ENCODE measurements around the gene PDE8B.

PDE8B gene

DNA sequence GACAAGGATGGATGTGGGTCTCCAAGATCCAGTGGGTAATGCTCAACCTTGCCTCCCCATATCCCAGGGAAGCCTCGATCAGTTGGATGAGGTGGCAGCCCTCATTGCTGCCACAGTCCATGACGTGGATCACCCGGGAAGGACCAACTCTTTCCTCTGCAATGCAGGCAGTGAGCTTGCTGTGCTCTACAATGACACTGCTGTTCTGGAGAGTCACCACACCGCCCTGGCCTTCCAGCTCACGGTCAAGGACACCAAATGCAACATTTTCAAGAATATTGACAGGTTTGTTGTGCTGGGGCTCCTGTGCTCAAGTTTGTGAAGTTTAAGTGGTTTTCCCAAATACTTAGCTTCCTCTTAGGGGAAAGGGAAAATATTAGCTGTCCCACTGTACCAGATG, 207.7 kb downstream of the PDE8B start:
- DNase-seq = no peak

DNA sequence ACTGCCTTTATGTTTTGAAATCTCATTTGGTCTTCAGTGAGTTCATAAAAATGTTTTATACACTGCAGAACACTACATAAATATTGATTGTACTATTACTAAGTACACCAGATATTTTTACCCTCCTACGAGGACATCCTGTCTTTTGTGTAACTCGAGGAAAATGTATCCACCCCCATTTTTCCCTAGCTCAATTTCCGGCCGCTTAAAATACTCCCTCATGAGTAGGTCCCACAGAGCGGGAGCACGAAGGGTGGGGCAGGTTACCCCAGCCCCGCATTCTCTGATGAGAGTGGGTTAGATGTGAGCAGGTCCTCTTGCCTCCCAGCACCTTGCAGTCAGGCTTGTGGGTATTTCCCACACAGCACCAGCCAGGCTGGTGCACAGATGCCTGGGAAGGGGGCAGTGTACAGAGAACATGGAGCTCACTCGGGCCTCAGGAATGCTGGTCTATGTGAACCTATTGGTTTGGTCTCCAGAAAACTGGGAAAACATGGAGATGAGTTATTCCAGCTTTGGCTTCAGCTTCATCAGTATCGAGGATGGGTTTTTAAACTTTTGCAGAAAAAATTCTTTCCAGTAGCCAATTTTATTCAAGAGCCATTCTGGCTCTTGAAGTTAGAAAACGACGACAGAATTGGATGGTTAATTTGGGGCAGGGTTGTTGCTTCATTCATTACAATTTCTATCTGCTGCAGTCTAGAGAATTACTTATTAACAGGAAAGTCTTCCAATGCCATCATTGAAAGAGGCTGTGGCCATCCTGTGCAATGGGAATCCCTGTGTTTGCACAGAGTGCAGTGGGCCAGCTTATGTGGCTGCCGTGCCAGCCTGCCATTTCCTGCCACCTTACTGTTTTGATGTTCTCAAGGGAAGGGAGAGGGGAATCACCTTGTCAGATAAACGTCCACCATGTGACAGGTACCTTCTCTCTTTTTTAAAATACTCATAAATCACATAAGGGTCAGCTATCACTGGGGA, 208.4 kb downstream of the PDE8B start:
- DNase-seq = no peak

DNA sequence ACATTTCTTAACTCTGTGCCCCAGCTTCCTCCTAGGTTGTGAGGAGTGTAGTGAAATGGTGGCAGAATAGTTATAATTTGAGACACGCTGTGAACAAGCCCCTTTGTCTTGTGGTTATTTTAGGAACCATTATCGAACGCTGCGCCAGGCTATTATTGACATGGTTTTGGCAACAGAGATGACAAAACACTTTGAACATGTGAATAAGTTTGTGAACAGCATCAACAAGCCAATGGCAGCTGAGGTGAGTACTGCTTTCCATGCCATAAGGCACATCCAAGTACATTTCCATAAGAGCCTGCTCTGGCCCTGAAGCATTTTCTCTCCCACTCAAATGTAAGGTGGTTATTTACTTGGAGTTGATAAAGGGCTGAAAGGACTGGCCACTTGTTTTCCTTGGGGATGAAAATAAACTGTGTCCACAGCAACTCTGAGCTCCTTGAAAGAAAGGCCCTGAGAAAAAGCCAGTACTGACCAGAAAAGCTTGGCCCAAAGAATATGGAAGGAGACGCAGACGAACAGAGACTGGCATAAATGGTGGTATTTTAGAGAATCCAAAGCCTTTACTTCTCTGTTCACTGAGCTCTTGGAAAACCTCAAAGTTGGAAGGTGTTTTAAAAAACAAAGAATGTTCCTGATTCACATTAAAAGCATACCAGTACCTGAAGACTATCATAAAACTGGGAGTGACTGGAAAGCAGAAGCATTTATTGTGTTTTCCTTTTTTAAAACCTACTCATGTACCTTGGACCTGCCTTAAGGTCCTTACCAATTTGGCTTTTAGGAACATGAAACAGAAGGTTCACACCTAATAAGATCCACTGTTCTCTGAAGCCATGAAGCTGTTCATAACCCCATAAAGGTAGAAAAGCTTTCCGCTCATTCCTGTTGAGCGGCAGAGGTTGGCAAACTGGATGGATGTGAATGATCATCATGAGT, 209.4 kb downstream of the PDE8B start:
- DNase-seq = no peak

DNA sequence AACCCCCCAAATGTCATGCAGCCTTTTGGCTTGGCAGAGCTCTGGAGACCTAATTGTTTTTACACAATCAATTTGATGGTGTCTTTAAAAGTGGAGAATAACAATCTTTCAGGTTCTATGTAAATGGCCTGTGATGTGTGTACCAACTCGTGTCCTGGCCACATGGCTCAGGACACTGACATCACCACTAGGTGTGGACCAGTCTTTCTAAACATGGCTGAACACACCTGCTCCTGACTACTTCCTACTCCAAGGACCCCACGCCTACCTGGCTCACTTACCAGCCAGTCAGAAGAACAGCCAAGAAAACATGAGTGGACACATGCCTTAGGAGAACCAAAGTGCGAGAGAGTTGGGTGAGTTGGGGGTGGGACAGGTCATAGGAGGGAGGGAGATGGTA, 210.5 kb downstream of the PDE8B start:
- DNase-seq = no peak

DNA sequence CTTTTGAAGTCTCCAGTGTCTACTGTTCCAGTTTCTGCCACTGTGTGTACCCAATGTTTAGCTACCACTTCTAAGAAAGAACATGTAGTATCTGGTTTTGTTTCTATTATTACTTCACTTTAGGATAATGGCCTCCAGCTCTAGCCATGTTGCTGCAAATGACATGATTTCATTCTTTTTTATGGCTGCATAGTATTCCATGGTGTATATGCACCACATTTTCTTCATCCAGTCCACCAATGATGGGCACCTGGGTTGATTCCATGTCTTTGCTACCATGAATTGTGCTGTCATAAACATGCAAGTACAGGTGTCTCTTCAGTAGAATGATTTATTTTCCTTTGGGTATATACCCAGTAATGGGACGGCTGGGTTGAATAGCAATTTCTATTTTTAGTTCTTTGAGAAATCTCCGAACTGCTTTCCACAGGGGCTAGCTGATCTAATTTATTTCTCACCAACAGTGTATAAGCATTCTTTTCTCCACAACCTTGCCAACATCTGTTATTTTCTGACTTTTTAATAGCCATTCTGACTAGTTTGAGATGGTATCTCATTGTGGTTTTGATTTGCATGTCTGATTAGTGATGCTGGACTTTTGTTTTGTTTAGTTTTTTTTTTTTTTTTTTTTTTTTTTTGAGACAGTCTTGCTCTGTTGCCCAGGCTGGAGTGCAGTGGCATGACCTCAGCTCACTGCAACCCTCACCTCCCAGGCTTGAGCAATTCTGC, 212.7 kb downstream of the PDE8B start:
- no peak for DNase-seq

DNA sequence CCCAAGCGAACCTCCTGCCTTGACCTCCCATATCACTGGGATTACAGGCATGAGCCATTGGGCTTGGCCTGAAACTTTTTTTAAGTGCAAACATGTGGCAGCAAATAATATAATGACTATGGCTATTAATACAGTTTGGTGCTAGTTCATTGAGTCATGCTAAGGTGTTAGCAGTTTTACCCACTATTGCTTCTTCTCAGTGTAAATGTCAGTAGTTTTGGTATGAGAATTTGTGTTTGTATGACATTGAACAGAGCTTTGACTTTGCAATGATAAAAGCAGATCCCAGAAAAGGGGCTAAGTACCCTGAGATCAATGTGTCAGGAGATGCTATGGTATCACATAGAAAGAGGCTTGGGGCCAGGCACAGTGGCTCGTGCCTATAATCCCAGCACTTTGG, 214.4 kb downstream of the PDE8B start:
- no peak for DNase-seq

DNA sequence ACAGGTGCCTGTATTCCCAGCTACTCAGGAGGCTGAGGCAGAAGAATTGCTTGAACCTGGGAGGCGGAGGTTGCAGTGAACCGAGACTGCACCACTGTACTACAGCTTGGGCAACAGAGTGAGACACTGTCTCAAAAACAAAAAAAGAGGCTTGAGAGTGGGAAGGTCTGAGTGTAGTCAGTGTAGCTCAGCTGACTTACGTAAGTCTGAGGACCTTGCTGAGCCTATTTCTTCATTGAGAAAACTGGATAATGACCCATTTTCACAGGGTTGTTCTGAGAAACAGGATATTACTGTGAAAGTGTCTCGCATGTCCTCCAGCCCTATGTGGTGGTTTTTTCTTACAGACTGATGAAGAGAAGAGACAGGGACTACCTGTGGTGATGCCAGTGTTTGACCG, 214.9 kb downstream of the PDE8B start:
- DNase-seq = no peak

DNA sequence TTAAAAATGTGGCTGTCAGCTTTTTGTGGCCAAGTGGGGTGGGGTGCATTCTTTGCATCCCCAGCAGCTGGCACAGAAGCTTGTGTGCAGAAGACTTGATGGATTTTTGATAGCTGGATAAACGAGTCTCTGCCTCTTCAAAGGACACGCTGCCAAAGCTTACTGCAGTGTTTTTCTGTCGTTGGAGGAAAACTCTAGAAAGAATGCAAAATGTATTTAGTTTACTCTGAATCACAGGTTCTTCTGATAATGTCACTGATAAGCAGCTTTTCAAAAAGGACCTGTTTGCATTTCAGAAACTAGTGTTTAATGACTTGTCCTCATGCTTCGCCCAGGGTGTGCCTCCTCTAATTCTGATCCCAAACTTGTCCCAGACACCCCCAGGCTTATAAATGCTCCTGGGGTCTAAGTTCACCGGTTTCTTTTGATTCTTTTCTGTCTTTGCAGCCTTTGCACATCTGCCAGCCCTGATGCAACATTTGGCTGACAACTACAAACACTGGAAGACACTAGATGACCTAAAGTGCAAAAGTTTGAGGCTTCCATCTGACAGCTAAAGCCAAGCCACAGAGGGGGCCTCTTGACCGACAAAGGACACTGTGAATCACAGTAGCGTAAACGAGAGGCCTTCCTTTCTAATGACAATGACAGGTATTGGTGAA, 215.6 kb downstream of the PDE8B start:
- no peak for DNase-seq

DNA sequence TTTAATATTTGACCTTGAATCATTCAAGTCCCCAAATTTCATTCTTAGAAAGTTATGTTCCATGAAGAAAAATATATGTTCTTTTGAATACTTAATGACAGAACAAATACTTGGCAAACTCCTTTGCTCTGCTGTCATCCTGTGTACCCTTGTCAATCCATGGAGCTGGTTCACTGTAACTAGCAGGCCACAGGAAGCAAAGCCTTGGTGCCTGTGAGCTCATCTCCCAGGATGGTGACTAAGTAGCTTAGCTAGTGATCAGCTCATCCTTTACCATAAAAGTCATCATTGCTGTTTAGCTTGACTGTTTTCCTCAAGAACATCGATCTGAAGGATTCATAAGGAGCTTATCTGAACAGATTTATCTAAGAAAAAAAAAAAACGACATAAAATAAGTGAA, 216.2 kb downstream of the PDE8B start:
- no peak for DNase-seq

DNA sequence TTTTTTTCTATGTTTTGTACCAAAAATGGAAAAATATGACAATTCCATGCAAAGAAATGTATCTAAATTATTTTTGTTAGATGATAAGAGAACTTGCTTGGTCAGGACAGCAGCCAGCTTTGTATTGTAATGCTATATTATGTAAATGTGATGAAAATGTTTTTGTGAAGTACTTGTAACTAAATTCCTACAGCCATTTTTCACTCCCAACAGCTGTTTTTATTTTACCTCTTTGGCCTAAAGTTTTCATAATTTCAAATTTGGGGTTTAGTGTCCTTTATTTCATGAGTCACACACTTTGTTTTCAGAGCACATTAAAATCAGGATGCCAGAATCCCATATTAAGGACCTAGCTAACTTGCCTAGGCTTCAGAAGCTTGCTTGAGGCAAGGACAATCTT, 217.5 kb downstream of the PDE8B start:
- DNase-seq = no peak

DNA sequence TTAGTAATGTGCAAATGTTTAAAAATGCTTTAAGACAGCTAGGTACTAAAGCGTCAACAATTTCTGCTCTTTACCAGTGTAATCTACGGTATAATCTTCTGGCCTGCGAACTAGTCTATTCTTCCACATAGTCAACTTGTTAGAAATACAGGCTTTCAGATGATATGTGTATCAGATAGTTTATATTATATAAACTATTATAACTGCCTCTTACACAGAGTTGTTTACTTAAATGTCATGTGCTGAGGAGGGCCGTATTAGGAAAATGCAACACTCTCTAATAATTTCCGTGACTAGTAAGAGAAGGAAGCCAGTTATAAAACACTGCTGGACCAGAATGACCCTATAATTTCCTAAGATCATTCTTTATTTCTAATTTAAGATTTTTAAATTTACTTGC, 218.0 kb downstream of the PDE8B start:
- no peak for DNase-seq

DNA sequence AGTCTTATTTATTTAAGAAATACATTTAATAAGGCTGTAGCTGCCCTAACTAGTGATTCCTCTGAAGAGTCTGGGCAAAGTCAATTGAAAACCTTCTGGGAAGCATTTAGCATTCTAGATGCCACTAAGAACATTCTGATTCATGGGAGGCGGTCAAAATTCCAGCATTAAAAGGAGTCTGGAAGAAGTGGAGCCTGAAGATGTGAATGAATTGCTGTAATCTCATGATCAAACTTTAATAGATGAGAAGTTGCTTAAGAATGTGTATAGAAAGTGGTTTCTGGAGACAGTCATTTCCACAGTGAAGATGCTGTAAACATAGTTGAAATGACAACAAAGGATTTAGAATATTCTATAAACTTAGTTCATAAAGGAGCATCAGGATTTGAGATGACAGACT, 220.2 kb downstream of the PDE8B start:
- DNase-seq = no peak

DNA sequence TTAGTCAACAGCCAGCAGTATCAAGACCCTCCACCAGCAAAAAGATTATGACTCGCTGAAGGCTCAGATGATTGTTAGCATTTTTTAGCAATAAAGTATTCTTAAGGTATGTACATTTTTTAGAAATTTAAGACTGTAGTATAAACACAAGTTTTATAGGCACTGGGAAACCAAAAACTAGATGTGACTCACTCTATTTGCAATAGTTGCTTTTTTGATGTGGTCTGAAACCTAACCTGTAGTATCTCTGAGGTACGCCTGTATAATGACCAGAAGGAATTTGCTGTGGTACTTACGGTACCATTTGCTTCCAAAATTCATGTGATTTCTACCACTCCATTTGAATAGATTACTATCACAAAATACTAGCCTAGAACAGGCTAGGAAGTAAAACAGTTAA, 220.8 kb downstream of the PDE8B start:
- no peak for DNase-seq

DNA sequence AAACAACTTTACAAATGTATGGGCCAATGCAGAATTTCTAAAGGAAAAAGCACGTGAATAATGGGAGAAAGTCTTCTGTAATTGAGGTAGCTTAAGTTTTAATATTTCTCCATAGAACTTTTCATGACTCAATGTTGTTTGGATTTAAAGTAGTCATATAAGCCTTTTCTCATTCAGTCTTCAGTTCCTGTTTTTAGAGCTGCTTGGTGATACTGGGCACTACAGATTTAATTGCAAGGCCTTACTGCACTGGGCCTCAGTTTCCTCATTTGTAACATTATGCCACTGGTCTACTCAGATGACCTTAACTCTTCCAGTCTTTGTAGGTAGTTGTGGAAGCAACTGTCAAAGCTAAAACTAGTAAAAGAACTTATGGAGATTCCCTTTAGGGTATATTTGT, 221.2 kb downstream of the PDE8B start:
- no peak for DNase-seq

DNA sequence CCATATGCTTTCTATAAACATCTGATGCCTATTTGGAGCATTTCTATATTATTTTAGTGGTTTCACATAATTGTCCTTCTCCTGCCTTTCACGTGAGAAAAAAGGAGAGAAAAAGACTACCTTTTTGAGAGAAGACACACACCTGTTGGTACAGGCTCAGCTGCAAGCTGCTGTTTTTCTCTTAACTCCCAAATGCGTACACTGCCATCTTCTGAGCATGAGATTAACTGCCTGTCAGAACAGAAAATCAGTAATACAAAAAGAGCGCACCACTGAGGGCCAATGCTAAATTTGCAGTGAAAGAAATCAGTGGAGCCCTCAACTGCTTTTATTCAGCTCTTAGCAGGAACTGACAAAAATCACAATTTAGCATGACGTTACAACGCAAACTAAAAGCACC, 226.7 kb downstream of the PDE8B start:
- DNase-seq = no peak

DNA sequence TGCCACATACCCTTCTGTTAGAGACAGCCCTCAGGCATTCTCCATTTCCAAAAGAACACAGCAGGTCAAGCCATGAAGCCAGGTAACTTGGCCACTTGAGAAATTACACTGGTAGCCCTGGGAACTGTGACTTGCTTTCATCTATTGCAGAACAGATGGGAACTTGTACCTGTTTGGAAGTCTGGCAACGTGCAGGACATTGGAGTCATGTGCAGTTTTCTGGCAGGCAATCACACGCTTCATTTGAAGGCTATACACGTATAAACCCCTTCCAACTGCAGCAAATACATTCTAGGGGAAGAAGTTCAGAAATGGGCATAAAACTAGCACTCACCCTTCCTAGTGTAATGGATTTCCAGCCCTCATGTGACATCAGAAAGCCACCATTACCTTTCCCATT, 227.6 kb downstream of the PDE8B start:
- no peak for DNase-seq

DNA sequence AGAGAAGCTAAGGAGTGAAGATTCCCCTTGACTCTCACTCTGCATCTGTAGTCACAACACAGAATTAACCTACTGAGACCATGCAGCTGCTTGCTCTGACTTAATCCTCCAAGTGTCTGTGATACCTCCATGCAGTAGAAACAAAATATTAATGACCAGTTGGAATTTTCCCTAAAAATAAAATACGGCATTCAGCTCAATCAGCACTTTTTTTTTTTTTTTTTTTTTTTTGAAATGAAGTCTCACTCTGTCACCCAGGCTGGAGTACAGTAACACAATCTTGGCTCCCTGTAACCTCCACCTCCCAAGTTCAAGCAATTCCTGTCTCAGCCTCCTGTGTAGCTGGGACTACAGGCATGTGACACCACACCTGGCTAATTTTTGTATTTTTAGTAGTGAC, 233.2 kb downstream of the PDE8B start:
- no peak for DNase-seq

DNA sequence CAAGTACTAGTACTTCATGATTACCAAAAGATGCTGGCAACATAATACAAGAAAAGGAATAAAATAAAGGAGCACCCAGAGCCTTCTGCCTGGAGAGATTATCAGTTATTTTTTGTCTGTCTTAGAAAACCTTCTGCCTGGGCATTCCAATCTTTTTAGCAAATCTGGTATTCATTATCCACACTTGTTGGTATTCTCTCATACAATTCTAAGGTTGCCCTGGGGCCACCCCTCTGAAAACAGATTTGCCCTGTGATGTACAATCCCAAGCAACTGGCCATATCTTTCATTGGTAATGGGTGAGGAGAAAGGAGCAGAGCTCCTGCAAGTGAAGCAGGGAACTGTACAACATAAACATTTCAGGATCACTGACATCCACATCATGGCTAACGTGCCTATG, 233.9 kb downstream of the PDE8B start:
- no peak for DNase-seq

DNA sequence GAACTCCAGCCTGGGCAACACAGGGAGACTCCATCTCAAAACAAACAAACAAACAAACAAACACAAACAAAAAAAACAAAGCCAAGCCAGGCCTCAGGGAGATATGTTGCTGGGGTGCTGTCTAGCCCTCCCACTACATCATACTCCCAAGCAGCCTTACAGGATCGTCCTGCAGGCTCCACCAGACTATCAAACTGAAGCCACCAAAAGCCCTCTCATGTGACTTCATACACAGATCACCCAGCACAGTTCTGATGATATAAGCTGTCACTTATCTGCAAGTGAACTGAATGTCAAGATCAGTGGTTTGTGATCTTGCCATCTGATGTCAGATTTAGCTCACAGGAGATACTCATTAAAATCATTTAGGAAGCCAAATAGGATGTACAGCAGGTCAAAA, 238.4 kb downstream of the PDE8B start:
- no peak for DNase-seq

DNA sequence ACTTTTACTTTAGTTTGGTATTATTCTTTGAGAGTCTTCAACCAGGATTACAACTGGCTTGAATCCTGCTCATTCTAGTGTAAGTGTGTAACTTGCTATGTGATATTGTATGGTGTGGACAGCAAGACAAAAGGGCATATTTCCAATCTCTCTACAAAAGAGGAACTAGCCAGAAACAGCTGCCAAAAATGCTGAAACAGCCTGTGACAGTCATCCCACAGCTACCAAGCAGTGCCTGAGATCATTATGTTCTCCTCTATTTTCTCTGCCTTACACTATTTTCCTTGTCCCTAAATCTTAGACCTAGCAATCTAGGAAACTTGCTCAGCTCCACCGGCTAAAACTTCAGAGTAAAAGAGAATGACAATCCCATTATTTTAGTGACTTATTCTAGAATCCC, 238.8 kb downstream of the PDE8B start:
- DNase-seq = no peak

DNA sequence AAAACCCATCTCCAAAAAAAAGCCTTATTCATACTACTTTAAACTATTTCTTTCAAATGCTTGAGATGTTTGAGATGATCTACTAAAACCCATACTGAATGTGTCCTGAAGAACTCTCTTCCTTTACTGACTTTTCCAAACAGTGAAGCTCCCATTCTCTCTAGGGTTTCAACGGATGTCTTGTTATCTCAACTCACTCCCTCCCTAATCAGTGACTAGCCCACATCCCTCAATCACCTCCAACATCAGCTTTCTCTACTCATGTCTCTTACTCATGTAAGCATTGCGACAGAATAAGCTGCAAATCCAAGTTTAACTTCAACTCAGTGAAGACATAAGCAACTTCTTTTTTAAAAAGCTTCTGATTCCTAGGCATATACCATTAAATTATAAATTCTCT, 239.5 kb downstream of the PDE8B start:
- DNase-seq = no peak

DNA sequence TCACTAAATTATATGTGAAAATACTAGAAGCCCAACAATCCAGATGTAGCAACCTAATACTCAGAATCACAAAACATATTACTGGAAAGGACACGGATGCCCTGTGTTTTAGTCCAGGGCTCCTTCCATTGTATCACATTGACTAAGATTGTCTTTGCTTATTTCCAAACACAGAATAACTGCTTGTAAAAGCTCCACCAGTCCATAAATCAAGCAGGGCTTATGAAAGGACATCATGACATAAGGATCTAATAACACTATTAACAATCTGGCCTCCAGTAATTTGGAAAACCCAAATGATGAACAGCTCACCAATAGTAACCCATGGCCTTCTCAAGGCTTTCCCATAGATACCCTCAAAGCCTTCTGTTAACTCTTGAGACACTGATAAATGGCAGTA, 241.9 kb downstream of the PDE8B start:
- no peak for DNase-seq

DNA sequence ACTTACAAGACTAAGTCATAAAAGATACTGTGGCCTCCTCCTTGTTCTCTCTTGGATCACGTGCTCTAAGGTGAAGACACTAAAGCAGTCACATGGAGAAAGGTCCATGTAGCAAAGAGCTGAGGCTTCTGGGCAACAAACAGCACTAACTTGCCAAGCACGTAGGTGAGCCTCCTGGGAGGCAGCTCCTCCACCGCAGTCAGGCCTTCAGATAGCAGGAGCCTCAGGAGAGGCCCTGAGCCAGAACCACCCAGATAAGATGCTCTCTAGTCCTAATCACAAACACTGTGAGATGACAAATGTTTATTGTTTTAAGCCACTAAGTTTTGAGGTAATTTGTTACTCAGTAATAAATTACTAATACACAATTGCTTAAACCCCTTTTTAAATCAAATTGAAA, 243.6 kb downstream of the PDE8B start:
- DNase-seq = no peak

All from NCI-H187 treated with DMSO at 0.1 percent for 48 hours (cell line).